MM.1S (cell line): Measurements from ENCODE around the gene VAMP2.

Source experiments
- CTCF ChIP-seq: fragments of 300-600 bp; sonication (generic); IDR thresholded peaks from 2 replicates; pipeline ENCODE4 v1.5.1; 2016; ENCODE audit warnings: antibody characterized with exemption, low read length, mixed read lengths
- EZH2 ChIP-seq: fragments of 300-600 bp; sonication (generic); optimal IDR thresholded peaks from 2 replicates; pipeline ENCODE3; 2017; ENCODE audit warnings: low read depth, mild to moderate bottlenecking, antibody characterized with exemption, low read length, mixed read lengths

- TF ChIP-seq EZH2: no peak
- no peak for TF ChIP-seq CTCF
Observed at GRCh38 chr17:8154608-8155155, 8.1 kb downstream of the VAMP2 start.
